Measurements from ENCODE around the gene TOP3A. TPM values are rescaled to one million over a fixed set of nuclear protein-coding genes. Genes with fewer than 3 reads are reported as not detected.

TOP3A gene
- total and polyA plus RNA-seq, 2 donors (not counting 1 experiment from before 2014, with no cell fraction given), result 13.4 to 55.8 TPM

DNA sequence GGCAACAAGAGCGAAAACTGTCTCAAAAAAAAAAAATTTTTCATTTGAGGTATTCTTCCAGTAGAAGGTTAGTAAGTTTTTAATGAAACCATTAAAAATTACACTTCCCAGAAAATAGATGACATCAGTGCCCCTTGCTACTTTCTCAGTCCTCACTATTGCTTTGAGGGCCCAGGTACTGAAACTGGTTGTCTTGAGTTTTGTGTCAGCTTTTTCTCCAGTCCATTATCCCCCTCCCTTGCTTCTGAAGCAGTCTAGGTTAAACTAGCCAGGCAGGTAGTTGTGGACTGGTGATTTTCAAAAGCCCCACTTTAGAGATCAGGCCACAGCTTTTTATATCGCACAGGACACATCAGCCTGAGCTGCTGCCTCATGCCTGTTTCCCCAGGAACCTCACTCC, 11.2 kb upstream of the TOP3A start:
- WGBS (ENCODE audit: insufficient coverage), result 100% methylated on average over 1 of the region's 2 CpGs
- Mint-ChIP-seq H3K9me3 (ENCODE audit: insufficient read depth) (no peaks in the 10 kb centered on the region), H3K27me3 (no peaks in the 10 kb centered on the region), H3K27ac (no peak overlapping the region), H3K4me3 (no peak overlapping the region), H3K4me1 (peaks cover 27% of the 10 kb centered on the region)
- Histone ChIP-seq H3K4me2 (replicated peaks; ENCODE audit: low read depth, low read length, poor library complexity, severe bottlenecking) (no peak overlapping the region), H4K20me1 (ENCODE audit: control insufficient read depth, insufficient read depth, low read length, poor library complexity, severe bottlenecking) (peaks cover 59% of the 10 kb centered on the region), H3K9ac (ENCODE audit: low read length) (no peak overlapping the region), H2AFZ (ENCODE audit: insufficient read depth, low read depth, low read length, poor library complexity, severe bottlenecking) (no peak overlapping the region), H3K4me1 (ENCODE audit: control insufficient read depth in 2 of 2, insufficient read depth in 2 of 2, low read length in 2 of 2) (peaks cover 0 to 14% of the 10 kb centered on the region in 2 donors), H3K27me3 (replicated peaks in 1 of 4; ENCODE audit: control extremely low read depth in 1 of 4, control insufficient read depth in 3 of 4, insufficient read depth in 4 of 4, low read length in 3 of 4) (no peaks in the 10 kb centered on the region), H3K9me3 (ENCODE audit: control extremely low read depth in 1 of 3, control insufficient read depth in 2 of 3, insufficient read depth in 1 of 3, low read length in 2 of 3) (peaks cover 0 to 3% (median 0%) of the 10 kb centered on the region in 3 donors), H3K4me3 (ENCODE audit: control extremely low read depth in 1 of 5, extremely low read depth in 1 of 5, insufficient read depth in 1 of 5, low read depth in 2 of 5, low read length in 4 of 5) (no peak overlapping the region), H3K36me3 (replicated peaks in 1 of 2; ENCODE audit: control extremely low read depth in 1 of 2, control insufficient read depth in 1 of 2, extremely low read depth in 1 of 2, insufficient read depth in 2 of 2, low read length in 1 of 2) (peaks cover 0 to 75% of the 10 kb centered on the region in 2 experiments), H3K79me2 (ENCODE audit: control insufficient read depth, insufficient read depth, low read length) (peaks cover 25% of the 10 kb centered on the region), H3K27ac (ENCODE audit: low read length in 2 of 2) (no peak overlapping the region)
- TF ChIP-seq, protein P1, sequence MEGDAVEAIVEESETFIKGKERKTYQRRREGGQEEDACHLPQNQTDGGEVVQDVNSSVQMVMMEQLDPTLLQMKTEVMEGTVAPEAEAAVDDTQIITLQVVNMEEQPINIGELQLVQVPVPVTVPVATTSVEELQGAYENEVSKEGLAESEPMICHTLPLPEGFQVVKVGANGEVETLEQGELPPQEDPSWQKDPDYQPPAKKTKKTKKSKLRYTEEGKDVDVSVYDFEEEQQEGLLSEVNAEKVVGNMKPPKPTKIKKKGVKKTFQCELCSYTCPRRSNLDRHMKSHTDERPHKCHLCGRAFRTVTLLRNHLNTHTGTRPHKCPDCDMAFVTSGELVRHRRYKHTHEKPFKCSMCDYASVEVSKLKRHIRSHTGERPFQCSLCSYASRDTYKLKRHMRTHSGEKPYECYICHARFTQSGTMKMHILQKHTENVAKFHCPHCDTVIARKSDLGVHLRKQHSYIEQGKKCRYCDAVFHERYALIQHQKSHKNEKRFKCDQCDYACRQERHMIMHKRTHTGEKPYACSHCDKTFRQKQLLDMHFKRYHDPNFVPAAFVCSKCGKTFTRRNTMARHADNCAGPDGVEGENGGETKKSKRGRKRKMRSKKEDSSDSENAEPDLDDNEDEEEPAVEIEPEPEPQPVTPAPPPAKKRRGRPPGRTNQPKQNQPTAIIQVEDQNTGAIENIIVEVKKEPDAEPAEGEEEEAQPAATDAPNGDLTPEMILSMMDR (IDR thresholded peaks at IDR 0.05), result no peak
- TF ChIP-seq EZH2 (IDR thresholded peaks at IDR 0.05; ENCODE audit: borderline replicate concordance, insufficient read depth, low read depth, low read length, poor library complexity, severe bottlenecking), result no peak
- DNase-seq, result no peak
- intact Hi-C loops (cut with micrococcal nuclease), result no loop called here
- ATAC-seq (ENCODE audit: low read depth), result no peak
- POLR2A ChIA-PET, result no interaction called here
- CTCF ChIA-PET, result no interaction called here

DNA sequence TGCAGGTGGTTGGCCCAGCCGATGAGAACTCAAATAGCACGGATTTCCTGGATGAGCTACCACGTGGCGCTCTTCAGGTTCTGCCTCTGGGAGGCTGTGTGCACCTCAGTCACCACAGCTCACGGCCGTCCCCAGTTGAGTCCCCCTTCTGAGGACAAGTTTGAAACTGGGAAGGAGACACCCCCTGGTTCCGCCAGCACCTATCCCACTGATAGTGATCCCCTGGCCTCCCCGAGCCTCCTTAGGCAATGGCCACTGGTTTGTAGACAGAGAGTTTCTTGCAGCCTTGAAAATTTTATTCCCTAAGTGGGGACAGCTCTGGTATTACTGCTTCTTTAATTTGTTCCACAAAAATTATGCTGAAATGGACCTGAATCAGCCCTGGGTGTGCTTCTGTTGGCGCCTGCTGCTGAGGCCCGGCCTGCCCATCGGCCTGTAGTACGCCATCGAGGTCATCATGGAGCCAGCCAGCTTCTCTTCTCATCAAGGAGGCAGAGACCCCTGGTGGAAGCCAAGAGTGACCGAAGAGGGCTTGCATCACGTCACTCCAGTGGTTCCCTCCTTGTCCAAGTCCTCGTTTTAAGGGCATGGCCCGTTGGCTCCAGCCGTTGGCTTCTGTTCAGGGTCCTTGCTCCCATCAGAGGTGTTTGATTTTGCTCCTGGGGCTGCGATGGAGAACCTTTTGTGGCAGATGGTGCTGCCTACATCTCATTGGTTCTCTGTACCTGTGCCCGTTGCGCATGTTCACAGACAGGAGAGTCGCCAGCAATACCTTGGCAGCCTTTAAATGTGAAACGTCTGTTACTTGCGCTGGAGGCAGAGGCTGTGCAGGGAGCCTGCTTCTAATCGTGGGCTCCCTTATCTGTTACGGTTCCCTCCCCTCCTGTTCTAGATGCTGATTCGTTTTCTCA, 9.6 kb upstream of the TOP3A start:
- Histone ChIP-seq H3K36me3 (replicated peaks in 1 of 2; ENCODE audit: control extremely low read depth in 1 of 2, control insufficient read depth in 1 of 2, extremely low read depth in 1 of 2, insufficient read depth in 2 of 2, low read length in 1 of 2) (peaks cover 0 to 83% of the 10 kb centered on the region in 2 experiments), H3K27me3 (replicated peaks in 1 of 4; ENCODE audit: control extremely low read depth in 1 of 4, control insufficient read depth in 3 of 4, insufficient read depth in 4 of 4, low read length in 3 of 4) (no peaks in the 10 kb centered on the region), H3K4me2 (replicated peaks; ENCODE audit: low read depth, low read length, poor library complexity, severe bottlenecking) (no peak overlapping the region), H3K9ac (ENCODE audit: low read length) (no peak overlapping the region), H3K9me3 (ENCODE audit: control extremely low read depth in 1 of 3, control insufficient read depth in 2 of 3, insufficient read depth in 1 of 3, low read length in 2 of 3) (peaks cover 0 to 3% (median 0%) of the 10 kb centered on the region in 3 donors), H3K4me3 (ENCODE audit: control extremely low read depth in 1 of 5, extremely low read depth in 1 of 5, insufficient read depth in 1 of 5, low read depth in 2 of 5, low read length in 4 of 5) (no peak overlapping the region), H2AFZ (ENCODE audit: insufficient read depth, low read depth, low read length, poor library complexity, severe bottlenecking) (no peak overlapping the region), H4K20me1 (ENCODE audit: control insufficient read depth, insufficient read depth, low read length, poor library complexity, severe bottlenecking) (peaks cover 75% of the 10 kb centered on the region), H3K79me2 (ENCODE audit: control insufficient read depth, insufficient read depth, low read length) (peaks cover 41% of the 10 kb centered on the region), H3K27ac (ENCODE audit: low read length in 2 of 2) (no peak overlapping the region), H3K4me1 (ENCODE audit: control insufficient read depth in 2 of 2, insufficient read depth in 2 of 2, low read length in 2 of 2) (peaks cover 4 to 29% of the 10 kb centered on the region in 2 donors)
- CTCF ChIA-PET, result interaction anchor here (1.6 kb wide), 1 partner anchor 76 kb away, joined by 3 read pairs; no protein-coding TSS in a partner anchor
- no peak for ATAC-seq (ENCODE audit: low read depth)
- Mint-ChIP-seq H3K27me3 (no peaks in the 10 kb centered on the region), H3K9me3 (ENCODE audit: insufficient read depth) (no peaks in the 10 kb centered on the region), H3K4me1 (peaks cover 42% of the 10 kb centered on the region), H3K27ac (peak overlapping the region; percentile 76), H3K4me3 (no peak overlapping the region)
- intact Hi-C loops (cut with micrococcal nuclease), result loop anchor here (1.0 kb wide), 1 partner anchor 9 kb away; the partner anchor contains the start of gene SMCR8
- TF ChIP-seq, protein P1 (IDR thresholded peaks at IDR 0.05), result no peak
- TF ChIP-seq EZH2 (IDR thresholded peaks at IDR 0.05; ENCODE audit: borderline replicate concordance, insufficient read depth, low read depth, low read length, poor library complexity, severe bottlenecking), result no peak
- POLR2A ChIA-PET, result no interaction called here
- 97% methylated on average over 22 of the region's 27 CpGs for WGBS (ENCODE audit: insufficient coverage)
- no peak for DNase-seq
